NCI-H2081 treated with DMSO at 0.1 percent for 48 hours (cell line): ENCODE data around the gene GARS1.

Source experiments
- DNase-seq: peaks from one replicate; lab custom pipeline; 2025; lab: John Stamatoyannopoulos, UW

GARS1 gene

DNA sequence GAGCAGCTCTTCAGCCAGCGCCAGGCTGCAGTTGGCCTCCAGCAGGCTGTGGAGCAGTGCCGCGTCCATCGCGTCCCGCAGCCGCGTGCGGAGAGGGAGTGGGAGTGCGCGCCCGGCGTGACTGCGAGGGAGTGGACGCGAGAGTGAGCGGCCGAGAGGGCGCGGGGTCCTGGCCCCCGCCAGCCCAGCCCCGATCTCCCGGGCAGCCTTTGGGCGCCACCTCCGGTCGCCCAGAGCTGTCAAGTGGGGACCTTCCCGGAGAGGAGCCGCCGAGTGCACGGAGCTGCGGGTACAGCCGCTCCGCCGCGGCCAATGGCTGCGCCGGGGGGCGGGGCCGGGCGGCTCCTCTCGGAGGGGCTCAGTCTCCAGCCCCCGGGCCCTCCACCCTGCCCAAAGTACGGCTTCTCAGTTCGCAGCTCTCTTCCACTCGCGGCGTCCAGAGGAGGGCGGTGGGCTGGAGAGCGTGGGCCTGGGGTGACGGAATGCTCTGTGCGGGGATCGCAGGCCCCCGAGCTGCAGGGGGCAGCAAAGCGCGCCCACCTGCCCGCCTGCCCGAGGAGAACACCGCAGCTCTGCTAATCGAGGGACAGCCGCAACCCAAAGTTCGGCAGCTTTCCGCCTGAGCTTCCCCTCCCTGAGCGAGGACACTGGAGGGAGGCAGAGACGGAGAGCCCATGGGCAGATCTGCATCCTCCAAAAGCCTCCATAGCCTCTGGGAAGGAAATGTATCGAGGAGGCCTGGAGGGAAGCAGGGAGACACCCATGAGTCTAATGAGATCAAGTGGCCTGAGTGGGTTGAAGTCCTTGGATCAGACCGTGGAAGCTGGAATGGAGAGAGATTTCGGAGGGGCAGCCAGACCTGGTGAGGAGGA lies 87.8 kb downstream of the GARS1 start, which contains the start of gene CRHR2:
CRHR2 (minus strand) TSS at position 245 of the 872 bp plus-strand sequence; CDS start at position 69, 176 bp downstream.
- DNase-seq = no peak

DNA sequence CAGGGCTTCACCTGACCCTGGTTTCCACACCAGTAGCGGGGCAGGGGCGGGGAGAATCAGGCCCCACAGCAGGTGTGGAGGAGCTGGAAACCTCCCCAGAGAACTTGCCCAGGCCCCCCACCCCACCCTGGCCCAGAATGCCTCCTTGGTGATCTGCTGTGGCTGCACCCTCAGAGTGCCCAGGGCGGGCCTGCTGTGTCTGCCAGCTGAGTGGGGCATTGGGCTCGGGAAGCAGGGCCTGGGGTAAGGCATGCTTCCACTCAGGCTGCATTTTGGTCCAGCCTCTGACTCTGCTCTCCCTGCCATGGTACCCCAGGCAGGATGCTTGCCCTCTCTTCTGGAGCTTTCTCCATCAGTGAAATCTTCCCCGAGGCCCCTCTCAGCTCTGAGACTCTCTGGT lies 88.6 kb downstream of the GARS1 start:
- DNase-seq = no peak
